Tibial nerve (tissue), 4 donors: Measurements from ENCODE around the gene XPC.

Source experiments
- EP300 ChIP-seq, 2 donors: sonication (generic); formaldehyde crosslinking; IDR thresholded peaks; one replicate each; pipeline ENCODE4 v1.6.1; 2017; ENCODE audit warnings: antibody characterized with exemption in 2 of 2, mild to moderate bottlenecking in 1 of 2
- TF ChIP-seq, protein P1 (sequence below), 5 experiments: fragments of 200-600 bp in 3 of 5; fragments of 450-650 bp in 2 of 5; sonication (generic) in 3 of 5; IDR thresholded peaks; one replicate each; pipeline ENCODE4 v1.5.1; 2016 to 2019; ENCODE audit warnings: antibody characterized with exemption in 5 of 5, mild to moderate bottlenecking in 3 of 5, moderate library complexity in 2 of 5

DNA sequence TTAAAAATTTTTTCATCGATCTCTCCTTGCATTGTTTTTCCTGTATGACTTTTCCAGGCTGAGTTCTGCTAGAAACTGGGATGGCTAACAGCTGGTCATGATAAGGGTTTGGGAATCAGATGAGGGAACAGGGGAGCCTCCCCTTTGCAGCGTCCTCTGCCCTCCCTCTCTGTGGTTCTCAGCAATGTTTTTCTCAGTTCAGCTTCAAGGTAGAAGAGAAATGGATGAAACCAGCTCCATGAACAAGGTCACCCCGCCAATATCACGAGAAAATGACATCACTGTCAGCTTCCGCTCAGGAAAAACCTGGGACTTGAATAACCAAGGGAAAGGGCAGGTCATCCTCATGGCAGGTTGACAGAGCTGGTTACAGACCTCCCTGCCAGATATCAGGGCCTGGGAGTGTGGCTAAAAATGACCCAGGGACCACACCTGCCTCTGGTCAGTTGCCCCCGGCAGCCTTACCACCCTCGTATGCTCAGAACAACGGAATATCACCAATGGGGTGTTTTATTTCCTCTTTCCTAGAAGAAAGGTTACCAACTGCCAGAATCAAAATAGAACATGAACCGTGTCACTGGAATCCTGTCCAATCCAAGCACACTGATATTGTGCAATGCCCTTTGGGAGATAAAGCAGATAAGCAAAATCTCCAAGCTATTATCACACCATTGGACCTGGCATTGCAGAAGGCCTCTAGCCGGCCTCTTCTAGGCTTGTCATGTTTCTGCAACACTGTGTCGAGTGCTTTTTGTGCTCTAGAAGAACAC is 26.3 kb upstream of the XPC start:
- TF ChIP-seq, protein P1, sequence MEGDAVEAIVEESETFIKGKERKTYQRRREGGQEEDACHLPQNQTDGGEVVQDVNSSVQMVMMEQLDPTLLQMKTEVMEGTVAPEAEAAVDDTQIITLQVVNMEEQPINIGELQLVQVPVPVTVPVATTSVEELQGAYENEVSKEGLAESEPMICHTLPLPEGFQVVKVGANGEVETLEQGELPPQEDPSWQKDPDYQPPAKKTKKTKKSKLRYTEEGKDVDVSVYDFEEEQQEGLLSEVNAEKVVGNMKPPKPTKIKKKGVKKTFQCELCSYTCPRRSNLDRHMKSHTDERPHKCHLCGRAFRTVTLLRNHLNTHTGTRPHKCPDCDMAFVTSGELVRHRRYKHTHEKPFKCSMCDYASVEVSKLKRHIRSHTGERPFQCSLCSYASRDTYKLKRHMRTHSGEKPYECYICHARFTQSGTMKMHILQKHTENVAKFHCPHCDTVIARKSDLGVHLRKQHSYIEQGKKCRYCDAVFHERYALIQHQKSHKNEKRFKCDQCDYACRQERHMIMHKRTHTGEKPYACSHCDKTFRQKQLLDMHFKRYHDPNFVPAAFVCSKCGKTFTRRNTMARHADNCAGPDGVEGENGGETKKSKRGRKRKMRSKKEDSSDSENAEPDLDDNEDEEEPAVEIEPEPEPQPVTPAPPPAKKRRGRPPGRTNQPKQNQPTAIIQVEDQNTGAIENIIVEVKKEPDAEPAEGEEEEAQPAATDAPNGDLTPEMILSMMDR (IDR thresholded peaks at IDR 0.05), result no peak
- peak; percentile 31 to 82 for TF ChIP-seq EP300 (IDR thresholded peaks at IDR 0.05)
